Loucy (cell line): ENCODE data around the gene POLR3C.
A peak's percentile ranks its signal among the peaks of the same experiment; 100 is the strongest.

Experiments
- H2AFZ ChIP-seq: fragments of 200-600 bp; sonication (generic); 2 replicates; pipeline ENCODE4 v1.6.0; 2016; ENCODE audit warnings: antibody characterized with exemption, mild to moderate bottlenecking, low read length, moderate library complexity
- H3F3A ChIP-seq: fragments of 200-600 bp; 2 replicates; pipeline ENCODE4 v1.6.0; 2016; ENCODE audit warnings: antibody characterized with exemption, low read depth, mild to moderate bottlenecking
- H3K27me3 ChIP-seq: fragments of 200-600 bp; sonication (generic); 2 replicates; pipeline ENCODE4 v1.6.1; 2014; ENCODE audit warnings: low read length, mild to moderate bottlenecking; ENCODE audit not compliant: insufficient read depth, poor library complexity, severe bottlenecking
- H3K36me3 ChIP-seq: fragments of 200-600 bp; sonication (generic); 2 replicates; pipeline ENCODE4 v1.6.1; 2016; ENCODE audit warnings: low read length; ENCODE audit not compliant: insufficient read depth
- H3K4me1 ChIP-seq: fragments of 200-600 bp; sonication (generic); 2 replicates; pipeline ENCODE4 v1.5.1; 2014; ENCODE audit warnings: low read length, mild to moderate bottlenecking; ENCODE audit not compliant: insufficient read depth, poor library complexity, severe bottlenecking
- H3K4me2 ChIP-seq: fragments of 200-600 bp; sonication (generic); 2 replicates; pipeline ENCODE4 v1.6.0; 2014; ENCODE audit warnings: antibody characterized with exemption, low read length, low read depth, mild to moderate bottlenecking; ENCODE audit not compliant: poor library complexity, severe bottlenecking
- H3K4me3 ChIP-seq: fragments of 200-600 bp; sonication (generic); 2 replicates; pipeline ENCODE4 v1.5.1; 2014; ENCODE audit warnings: low read length, mild to moderate bottlenecking, mixed read lengths; ENCODE audit not compliant: poor library complexity, severe bottlenecking
- H3K79me2 ChIP-seq: fragments of 200-600 bp; sonication (generic); 2 replicates; pipeline ENCODE4 v1.6.1; 2014; ENCODE audit warnings: low read length; ENCODE audit not compliant: insufficient read depth
- H3K9ac ChIP-seq: fragments of 200-600 bp; sonication (generic); 2 replicates; pipeline ENCODE4 v1.6.0; 2014; ENCODE audit warnings: mild to moderate bottlenecking, low read depth, low read length, moderate library complexity; ENCODE audit not compliant: poor library complexity, severe bottlenecking
- H3K9me2 ChIP-seq: fragments of 200-600 bp; sonication (generic); replicated peaks from 2 replicates; pipeline ENCODE4 v1.6.1; 2016; ENCODE audit warnings: low read depth, low read length, mixed read lengths
- H3K9me3 ChIP-seq: fragments of 200-600 bp; sonication (generic); 2 replicates; pipeline ENCODE4 v1.6.1; 2014; ENCODE audit warnings: mild to moderate bottlenecking, antibody characterized with exemption, low read length, low read depth; ENCODE audit not compliant: insufficient read depth
- H4K20me1 ChIP-seq: fragments of 200-600 bp; sonication (generic); 2 replicates; pipeline ENCODE4 v1.6.0; 2014; ENCODE audit warnings: antibody characterized with exemption, low read length, mild to moderate bottlenecking; ENCODE audit not compliant: insufficient read depth, poor library complexity, severe bottlenecking
- EZH2phosphoT487 ChIP-seq: fragments of 200-600 bp; IDR thresholded peaks from 2 replicates; pipeline ENCODE4 v1.6.1; 2018; ENCODE audit warnings: antibody characterized with exemption, mild to moderate bottlenecking, moderate library complexity, borderline replicate concordance
- TF ChIP-seq, protein P1 (sequence below): fragments of 200-600 bp; sonication (generic); conservative IDR thresholded peaks from 2 replicates; pipeline ENCODE4 v1.5.1; 2014; ENCODE audit warnings: mild to moderate bottlenecking, antibody characterized with exemption, low read length

POLR3C gene

DNA sequence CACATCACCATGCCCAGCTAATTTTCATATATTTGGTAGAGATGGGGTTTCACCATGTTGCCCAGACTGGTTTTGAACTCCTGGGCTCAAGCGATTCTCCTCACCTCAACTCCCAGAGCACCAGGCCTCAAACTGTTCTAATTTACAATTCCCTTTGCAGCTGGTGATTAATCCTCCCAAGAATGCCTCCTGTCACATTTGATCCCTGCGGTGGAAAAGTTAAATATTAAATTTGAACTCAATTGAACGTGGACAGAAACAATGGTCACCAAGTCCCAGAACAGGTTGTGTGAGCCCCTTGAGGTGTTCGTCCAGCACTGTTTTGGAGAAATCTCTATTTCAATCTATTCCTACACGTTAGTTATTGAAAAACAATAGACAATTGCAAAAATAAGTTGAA lies 63.6 kb downstream of the POLR3C start:
- no peak overlapping the region for H3K4me3 ChIP-seq
- peaks cover 19% of the 10 kb centered on the region for H3K27me3 ChIP-seq
- TF ChIP-seq, protein P1, sequence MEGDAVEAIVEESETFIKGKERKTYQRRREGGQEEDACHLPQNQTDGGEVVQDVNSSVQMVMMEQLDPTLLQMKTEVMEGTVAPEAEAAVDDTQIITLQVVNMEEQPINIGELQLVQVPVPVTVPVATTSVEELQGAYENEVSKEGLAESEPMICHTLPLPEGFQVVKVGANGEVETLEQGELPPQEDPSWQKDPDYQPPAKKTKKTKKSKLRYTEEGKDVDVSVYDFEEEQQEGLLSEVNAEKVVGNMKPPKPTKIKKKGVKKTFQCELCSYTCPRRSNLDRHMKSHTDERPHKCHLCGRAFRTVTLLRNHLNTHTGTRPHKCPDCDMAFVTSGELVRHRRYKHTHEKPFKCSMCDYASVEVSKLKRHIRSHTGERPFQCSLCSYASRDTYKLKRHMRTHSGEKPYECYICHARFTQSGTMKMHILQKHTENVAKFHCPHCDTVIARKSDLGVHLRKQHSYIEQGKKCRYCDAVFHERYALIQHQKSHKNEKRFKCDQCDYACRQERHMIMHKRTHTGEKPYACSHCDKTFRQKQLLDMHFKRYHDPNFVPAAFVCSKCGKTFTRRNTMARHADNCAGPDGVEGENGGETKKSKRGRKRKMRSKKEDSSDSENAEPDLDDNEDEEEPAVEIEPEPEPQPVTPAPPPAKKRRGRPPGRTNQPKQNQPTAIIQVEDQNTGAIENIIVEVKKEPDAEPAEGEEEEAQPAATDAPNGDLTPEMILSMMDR: no peak
- TF ChIP-seq EZH2phosphoT487: no peak
- no peak overlapping the region for H3K4me2 ChIP-seq
- no peaks in the 10 kb centered on the region for H3K9me2 ChIP-seq
- H3K4me1 ChIP-seq: peaks cover 5% of the 10 kb centered on the region
- no peak overlapping the region for H3K9ac ChIP-seq
- H3K36me3 ChIP-seq: no peaks in the 10 kb centered on the region
- H3K79me2 ChIP-seq: no peaks in the 10 kb centered on the region
- H3K9me3 ChIP-seq: no peaks in the 10 kb centered on the region
- H3F3A ChIP-seq: no peaks in the 10 kb centered on the region
- H2AFZ ChIP-seq: no peak overlapping the region
- no peaks in the 10 kb centered on the region for H4K20me1 ChIP-seq

GRCh38 chr1:145889722-145890121 lies 65.7 kb downstream of the POLR3C start:
- H3K9me3 ChIP-seq: no peaks in the 10 kb centered on the region
- H3F3A ChIP-seq: no peaks in the 10 kb centered on the region
- no peaks in the 10 kb centered on the region for H3K79me2 ChIP-seq
- H3K9ac ChIP-seq: no peak overlapping the region
- H3K9me2 ChIP-seq: no peaks in the 10 kb centered on the region
- no peaks in the 10 kb centered on the region for H4K20me1 ChIP-seq
- H3K4me1 ChIP-seq: peaks cover 5% of the 10 kb centered on the region
- no peak overlapping the region for H3K4me2 ChIP-seq
- no peak overlapping the region for H2AFZ ChIP-seq
- no peak for TF ChIP-seq EZH2phosphoT487
- TF ChIP-seq, protein P1: no peak
- peaks cover 5% of the 10 kb centered on the region for H3K27me3 ChIP-seq
- no peaks in the 10 kb centered on the region for H3K36me3 ChIP-seq
- H3K4me3 ChIP-seq: no peak overlapping the region

DNA sequence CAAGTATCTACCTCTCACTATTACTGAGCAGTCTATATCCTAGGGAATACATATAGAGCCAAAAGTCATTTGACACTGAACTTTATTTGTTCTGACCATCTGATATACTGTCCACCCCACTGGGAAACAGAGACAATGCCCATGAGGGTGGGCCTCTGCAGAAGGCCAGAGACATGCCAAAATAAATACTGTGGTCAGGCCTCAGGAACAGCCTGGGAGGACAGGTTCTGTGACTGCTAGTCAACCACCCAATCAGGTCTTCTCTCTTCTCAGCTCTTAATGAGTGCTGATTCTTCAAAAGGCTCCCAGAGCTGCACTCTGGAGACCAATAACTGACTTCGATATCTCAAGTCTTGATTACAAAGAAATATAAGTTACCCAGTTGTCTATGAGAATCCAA lies 67.1 kb downstream of the POLR3C start:
- no peaks in the 10 kb centered on the region for H3K9me3 ChIP-seq
- H3K27me3 ChIP-seq: no peaks in the 10 kb centered on the region
- no peaks in the 10 kb centered on the region for H3K79me2 ChIP-seq
- H2AFZ ChIP-seq: peak overlapping the region; percentile 52
- H3K36me3 ChIP-seq: no peaks in the 10 kb centered on the region
- H3K4me3 ChIP-seq: no peak overlapping the region
- H4K20me1 ChIP-seq: no peaks in the 10 kb centered on the region
- H3K4me1 ChIP-seq: no peaks in the 10 kb centered on the region
- peak overlapping the region; percentile 33 for H3K9ac ChIP-seq
- H3K9me2 ChIP-seq: no peaks in the 10 kb centered on the region
- H3K4me2 ChIP-seq: no peak overlapping the region
- TF ChIP-seq, protein P1: no peak
- no peak for TF ChIP-seq EZH2phosphoT487
- no peaks in the 10 kb centered on the region for H3F3A ChIP-seq
